CD4-positive, alpha-beta T cell treated with Interleukin-2 at 100 ng/mL for 4 hours (primary cell): ENCODE data around the gene FFAR2.
"Not testable (repeated sequence)": the region's sequence is repeated elsewhere in the genome, so short reads cannot be mapped to it uniquely, and the experiment has no call there.

ENCODE experiments used
- DNase-seq: peaks from one replicate; pipeline ENCODE4 v3.0.0-alpha.2; 2020; ENCODE audit warnings: low spot score

The FFAR2 gene

GRCh38 chr19:35455616-35456201, 7.7 kb downstream of the FFAR2 start:
- no peak for DNase-seq

GRCh38 chr19:35457173-35457572, 9.1 kb downstream of the FFAR2 start:
- no peak for DNase-seq

GRCh38 chr19:35458192-35458591, 10.1 kb downstream of the FFAR2 start:
- no peak for DNase-seq

GRCh38 chr19:35458731-35459391, 10.8 kb downstream of the FFAR2 start:
- no peak for DNase-seq

- no peak for DNase-seq
These were observed 11.5 kb downstream of the FFAR2 start for GRCh38 chr19:35459414-35460082.

- no peak for DNase-seq
These were observed 12.6 kb downstream of the FFAR2 start for GRCh38 chr19:35460608-35461007.

GRCh38 chr19:35461060-35461459, 13.0 kb downstream of the FFAR2 start:
- DNase-seq: no peak

GRCh38 chr19:35461788-35462187, 13.7 kb downstream of the FFAR2 start:
- not testable (repeated sequence) for DNase-seq

GRCh38 chr19:35462476-35462953, 14.5 kb downstream of the FFAR2 start:
- DNase-seq: peak; percentile 83

- not testable (repeated sequence) for DNase-seq
These were observed 14.9 kb downstream of the FFAR2 start for GRCh38 chr19:35462956-35463355.

GRCh38 chr19:35466259-35466658, 18.2 kb downstream of the FFAR2 start:
- no peak for DNase-seq

- DNase-seq: peak; percentile 75
These were observed 20.6 kb downstream of the FFAR2 start for GRCh38 chr19:35468637-35469036.

- DNase-seq: no peak
These were observed 22.1 kb downstream of the FFAR2 start for GRCh38 chr19:35470128-35470527.

GRCh38 chr19:35471075-35471474, 23.0 kb downstream of the FFAR2 start:
- DNase-seq: not testable (repeated sequence)

GRCh38 chr19:35471946-35472345, 23.9 kb downstream of the FFAR2 start:
- DNase-seq: no peak

- no peak for DNase-seq
These were observed 26.0 kb downstream of the FFAR2 start for GRCh38 chr19:35474104-35474503.

GRCh38 chr19:35474594-35474993, 26.5 kb downstream of the FFAR2 start:
- DNase-seq: not testable (repeated sequence)

GRCh38 chr19:35476149-35476548, 28.1 kb downstream of the FFAR2 start:
- DNase-seq: no peak

- DNase-seq: no peak
These were observed 31.0 kb downstream of the FFAR2 start for GRCh38 chr19:35478794-35479677.

GRCh38 chr19:35483089-35483488, 35.0 kb downstream of the FFAR2 start:
- no peak for DNase-seq

GRCh38 chr19:35484252-35485036, 36.4 kb downstream of the FFAR2 start:
- DNase-seq: no peak
